Measurements from ENCODE around the gene PRDM5. TPM values are rescaled to one million over a fixed set of nuclear protein-coding genes. Genes with fewer than 3 reads are reported as not detected.

Gene PRDM5
- total RNA-seq, 1 experiment from 2014 or later: 8.3 TPM

DNA sequence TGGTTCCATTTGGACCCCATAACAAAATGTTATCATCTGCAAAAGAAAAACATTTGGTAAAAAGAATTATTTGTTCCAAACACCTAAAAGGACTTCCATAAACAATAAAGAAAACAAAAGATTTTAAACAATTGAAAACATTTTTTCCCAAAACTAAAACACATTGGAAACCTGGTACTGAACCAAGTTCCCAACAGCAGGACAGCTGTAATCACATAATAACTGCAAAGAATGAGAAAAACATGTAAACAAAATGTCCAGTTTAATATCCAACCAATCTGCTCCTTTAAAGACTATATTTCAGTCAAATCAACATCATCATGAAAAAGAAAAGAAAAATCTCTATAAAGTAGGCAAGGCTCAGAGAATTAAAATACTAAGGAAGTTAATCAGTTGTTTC is 36.3 kb downstream of the PRDM5 start:
- H3K27me3 Mint-ChIP-seq (ENCODE audit: unreplicated experiment): no peaks in the 10 kb centered on the region

DNA sequence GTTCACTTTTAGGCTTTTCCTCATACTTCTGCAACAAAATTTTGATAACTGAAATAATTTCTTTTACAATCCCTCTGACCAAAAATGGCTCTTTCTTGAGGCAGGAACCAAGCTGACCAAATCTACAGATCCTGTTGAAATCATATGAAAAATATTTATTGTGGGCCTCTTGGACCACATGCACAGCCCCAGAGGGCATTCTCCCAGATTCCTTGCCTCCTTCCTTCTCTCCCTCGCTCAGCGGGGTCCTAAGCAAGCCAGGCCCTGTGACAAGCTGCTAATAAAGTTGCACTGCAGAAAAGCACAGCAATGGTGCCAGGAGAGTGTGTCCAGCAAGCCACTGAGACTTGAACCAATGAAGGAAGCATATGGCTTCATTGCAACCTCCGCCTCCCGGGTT is 40.7 kb downstream of the PRDM5 start:
- CTCF ChIA-PET: no interaction called here
- Mint-ChIP-seq H3K9me3 (ENCODE audit: low read depth, unreplicated experiment) (no peaks in the 10 kb centered on the region), H3K4me1 (ENCODE audit: low read depth, unreplicated experiment) (no peaks in the 10 kb centered on the region), H3K36me3 (ENCODE audit: insufficient read depth, unreplicated experiment) (no peaks in the 10 kb centered on the region), H3K27me3 (ENCODE audit: unreplicated experiment) (no peaks in the 10 kb centered on the region), H3K4me3 (ENCODE audit: low read depth, unreplicated experiment) (no peak overlapping the region), H3K27ac (ENCODE audit: unreplicated experiment) (no peak overlapping the region)
- BruUV-seq (replicated peaks): no TSS peak
- intact Hi-C loops (cut with micrococcal nuclease; ENCODE audit: unreplicated experiment): no loop called here
- no peak for DNase-seq
- TF ChIP-seq, protein P1, sequence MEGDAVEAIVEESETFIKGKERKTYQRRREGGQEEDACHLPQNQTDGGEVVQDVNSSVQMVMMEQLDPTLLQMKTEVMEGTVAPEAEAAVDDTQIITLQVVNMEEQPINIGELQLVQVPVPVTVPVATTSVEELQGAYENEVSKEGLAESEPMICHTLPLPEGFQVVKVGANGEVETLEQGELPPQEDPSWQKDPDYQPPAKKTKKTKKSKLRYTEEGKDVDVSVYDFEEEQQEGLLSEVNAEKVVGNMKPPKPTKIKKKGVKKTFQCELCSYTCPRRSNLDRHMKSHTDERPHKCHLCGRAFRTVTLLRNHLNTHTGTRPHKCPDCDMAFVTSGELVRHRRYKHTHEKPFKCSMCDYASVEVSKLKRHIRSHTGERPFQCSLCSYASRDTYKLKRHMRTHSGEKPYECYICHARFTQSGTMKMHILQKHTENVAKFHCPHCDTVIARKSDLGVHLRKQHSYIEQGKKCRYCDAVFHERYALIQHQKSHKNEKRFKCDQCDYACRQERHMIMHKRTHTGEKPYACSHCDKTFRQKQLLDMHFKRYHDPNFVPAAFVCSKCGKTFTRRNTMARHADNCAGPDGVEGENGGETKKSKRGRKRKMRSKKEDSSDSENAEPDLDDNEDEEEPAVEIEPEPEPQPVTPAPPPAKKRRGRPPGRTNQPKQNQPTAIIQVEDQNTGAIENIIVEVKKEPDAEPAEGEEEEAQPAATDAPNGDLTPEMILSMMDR (IDR thresholded peaks at IDR 0.05; ENCODE audit: unreplicated experiment): no peak

More for the DNA sequence above, 36.3 kb downstream of the PRDM5 start:
- CTCF ChIA-PET: no interaction called here
- Mint-ChIP-seq H3K9me3 (ENCODE audit: low read depth, unreplicated experiment) (peaks cover 2% of the 10 kb centered on the region), H3K36me3 (ENCODE audit: insufficient read depth, unreplicated experiment) (no peaks in the 10 kb centered on the region), H3K27ac (ENCODE audit: unreplicated experiment) (no peak overlapping the region), H3K4me1 (ENCODE audit: low read depth, unreplicated experiment) (no peaks in the 10 kb centered on the region), H3K4me3 (ENCODE audit: low read depth, unreplicated experiment) (no peak overlapping the region)
- TF ChIP-seq, protein P1 (IDR thresholded peaks at IDR 0.05; ENCODE audit: unreplicated experiment): no peak
- intact Hi-C loops (cut with micrococcal nuclease; ENCODE audit: unreplicated experiment): no loop called here
- BruUV-seq (replicated peaks): no TSS peak
- no peak for DNase-seq

DNA sequence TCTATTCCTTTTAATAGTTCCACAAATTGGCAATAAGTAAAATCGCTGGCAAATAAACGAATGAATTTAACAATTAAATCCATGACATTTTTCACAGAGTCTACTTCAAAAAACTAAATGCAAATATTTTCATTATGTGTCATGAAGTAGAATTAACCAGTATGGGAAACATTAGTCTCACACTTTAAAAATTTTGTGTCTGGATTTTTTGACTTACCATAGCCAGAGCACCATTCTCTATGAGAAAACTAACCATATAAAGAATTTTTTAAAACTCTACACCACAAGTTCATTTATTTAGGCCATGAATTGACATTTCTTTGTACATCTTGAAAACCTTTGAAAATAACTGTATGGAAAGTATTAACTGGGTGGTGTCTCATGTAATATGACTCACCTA is 41.2 kb downstream of the PRDM5 start:
- no peak overlapping the region for H3K27ac Mint-ChIP-seq (ENCODE audit: unreplicated experiment)
- H3K27me3 Mint-ChIP-seq (ENCODE audit: unreplicated experiment): no peaks in the 10 kb centered on the region
- no peaks in the 10 kb centered on the region for H3K36me3 Mint-ChIP-seq (ENCODE audit: insufficient read depth, unreplicated experiment)
- CTCF ChIA-PET: no interaction called here
- H3K4me3 Mint-ChIP-seq (ENCODE audit: low read depth, unreplicated experiment): no peak overlapping the region
- TF ChIP-seq, protein P1 (IDR thresholded peaks at IDR 0.05; ENCODE audit: unreplicated experiment): no peak
- intact Hi-C loops (cut with micrococcal nuclease; ENCODE audit: unreplicated experiment): no loop called here
- no peaks in the 10 kb centered on the region for H3K9me3 Mint-ChIP-seq (ENCODE audit: low read depth, unreplicated experiment)
- DNase-seq: no peak
- no TSS peak for BruUV-seq (replicated peaks)
- H3K4me1 Mint-ChIP-seq (ENCODE audit: low read depth, unreplicated experiment): no peaks in the 10 kb centered on the region

DNA sequence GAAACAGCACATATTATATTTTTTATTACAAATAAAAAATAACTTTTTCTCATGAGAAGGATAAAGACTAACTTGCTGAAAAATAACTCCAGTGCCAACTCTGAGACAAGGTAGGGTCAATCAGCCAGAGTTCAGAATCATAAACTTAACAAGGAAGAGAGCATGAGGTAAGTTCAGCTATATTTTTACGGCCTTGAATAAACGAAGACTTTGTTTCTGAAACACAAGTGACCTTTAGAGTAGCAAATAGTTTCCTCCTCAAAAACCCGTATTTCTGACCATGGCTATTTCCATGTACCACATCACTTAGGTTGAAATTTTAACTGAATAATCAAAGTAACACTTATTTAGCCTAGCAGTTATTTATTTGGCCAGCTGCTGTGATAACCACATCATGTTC is 45.5 kb downstream of the PRDM5 start:
- intact Hi-C loops (cut with micrococcal nuclease; ENCODE audit: unreplicated experiment): no loop called here
- H3K36me3 Mint-ChIP-seq (ENCODE audit: insufficient read depth, unreplicated experiment): no peaks in the 10 kb centered on the region
- TF ChIP-seq, protein P1 (IDR thresholded peaks at IDR 0.05; ENCODE audit: unreplicated experiment): no peak
- no peaks in the 10 kb centered on the region for H3K27me3 Mint-ChIP-seq (ENCODE audit: unreplicated experiment)
- no peak overlapping the region for H3K4me3 Mint-ChIP-seq (ENCODE audit: low read depth, unreplicated experiment)
- H3K27ac Mint-ChIP-seq (ENCODE audit: unreplicated experiment): no peak overlapping the region
- no TSS peak for BruUV-seq (replicated peaks)
- DNase-seq: no peak
- H3K4me1 Mint-ChIP-seq (ENCODE audit: low read depth, unreplicated experiment): no peaks in the 10 kb centered on the region
- H3K9me3 Mint-ChIP-seq (ENCODE audit: low read depth, unreplicated experiment): no peaks in the 10 kb centered on the region
- CTCF ChIA-PET: no interaction called here
